GM21717 (cell line): ENCODE measurements around the gene GLG1.
"Not testable (repeated sequence)": the region's sequence is repeated elsewhere in the genome, so short reads cannot be mapped to it uniquely, and the experiment has no call there.

Experiments used
- ATAC-seq: cut with Tn5 transposase; IDR thresholded peaks from one replicate; pipeline ENCODE4 v1.9.1; 2021; ENCODE audit warnings: mild to moderate bottlenecking, moderate library complexity; ENCODE audit not compliant: unreplicated experiment

GLG1 gene

DNA sequence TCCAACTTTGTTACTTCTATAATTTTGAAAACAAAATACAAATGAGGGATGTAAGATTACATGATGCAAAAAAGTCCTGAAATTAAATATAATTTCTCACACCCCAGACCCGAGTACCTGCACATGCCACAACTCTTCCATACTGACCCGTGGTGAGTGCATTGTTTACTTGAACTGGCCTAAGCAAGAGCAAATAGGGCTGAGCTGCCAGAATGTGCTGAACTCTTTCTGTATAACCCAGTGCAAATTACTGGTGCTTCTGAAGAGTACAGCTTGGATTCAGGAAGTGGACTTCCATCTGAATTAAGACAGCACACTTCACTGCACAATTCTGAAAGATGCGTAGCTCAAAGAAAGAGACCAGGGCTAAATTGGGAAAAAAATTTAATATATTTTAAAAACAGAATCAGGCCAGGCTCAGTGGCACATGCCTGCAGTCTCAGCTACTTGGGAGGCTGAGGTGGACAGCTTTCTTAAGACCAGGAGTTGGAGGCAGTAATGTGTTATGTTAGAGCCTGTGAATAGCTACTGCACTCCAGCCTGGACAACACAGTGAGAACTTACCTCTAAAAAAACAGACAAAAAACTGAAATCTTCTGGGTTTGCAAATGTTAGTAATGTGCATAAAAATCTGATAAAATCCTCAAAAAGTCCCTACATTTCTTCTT, 63.9 kb downstream of the GLG1 start:
- ATAC-seq, result not testable (repeated sequence)

DNA sequence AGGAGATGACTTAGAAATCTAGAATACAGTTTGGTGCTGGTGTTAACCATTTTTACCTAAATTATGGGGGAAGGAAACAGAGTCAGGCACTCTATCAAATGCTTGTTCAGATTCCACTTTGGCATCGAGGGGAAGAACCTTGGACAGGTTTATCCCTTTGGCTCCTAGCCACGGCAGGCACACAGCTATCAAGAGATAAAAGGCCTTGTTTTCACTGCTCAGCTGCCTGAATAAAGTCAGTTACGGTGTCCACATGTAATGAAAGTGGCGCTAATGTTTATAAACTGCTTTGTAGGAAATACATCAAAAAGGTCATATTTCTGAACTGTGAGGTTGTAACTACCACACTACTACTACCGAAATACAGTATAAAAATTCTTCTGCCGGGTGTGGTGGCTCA, 66.3 kb downstream of the GLG1 start:
- not testable (repeated sequence) for ATAC-seq

DNA sequence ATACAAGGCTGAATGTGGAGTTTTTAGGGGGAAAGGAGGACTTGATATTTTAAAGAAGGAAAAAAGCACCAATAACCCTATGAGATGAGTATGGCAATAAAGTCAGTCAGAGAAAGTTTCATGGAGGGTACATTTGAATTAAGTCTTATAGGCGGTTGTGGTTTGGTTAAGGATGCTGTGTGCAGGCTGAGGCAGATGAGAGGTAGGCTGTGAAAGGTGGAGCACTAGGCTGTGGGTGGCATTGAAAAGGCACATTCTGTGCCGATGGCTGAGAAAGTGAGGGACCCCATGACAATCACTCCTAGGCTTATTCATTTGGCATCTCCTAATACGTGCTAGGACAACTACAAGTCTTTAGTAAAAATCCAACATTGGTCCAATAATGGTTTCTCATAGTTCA, 68.1 kb downstream of the GLG1 start:
- not testable (repeated sequence) for ATAC-seq

DNA sequence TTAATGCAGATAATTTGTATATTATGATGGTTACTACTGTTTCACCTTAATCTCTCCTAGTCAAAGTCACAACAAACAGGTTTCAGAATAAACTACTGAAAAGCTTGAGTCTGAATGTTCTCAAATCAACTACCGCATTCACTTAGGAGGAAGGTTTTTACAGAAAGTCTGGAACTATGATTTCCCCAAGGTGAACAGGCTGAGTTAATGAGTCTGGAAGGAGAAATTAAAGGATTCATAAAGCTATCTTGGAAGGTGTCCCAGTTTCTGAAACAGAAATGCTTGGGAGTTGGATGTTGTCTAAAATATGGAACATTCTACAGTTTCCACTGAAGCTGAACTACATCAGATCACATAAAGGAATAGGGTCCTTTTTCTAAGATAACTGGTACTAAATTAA, 69.2 kb downstream of the GLG1 start:
- ATAC-seq, result not testable (repeated sequence)

DNA sequence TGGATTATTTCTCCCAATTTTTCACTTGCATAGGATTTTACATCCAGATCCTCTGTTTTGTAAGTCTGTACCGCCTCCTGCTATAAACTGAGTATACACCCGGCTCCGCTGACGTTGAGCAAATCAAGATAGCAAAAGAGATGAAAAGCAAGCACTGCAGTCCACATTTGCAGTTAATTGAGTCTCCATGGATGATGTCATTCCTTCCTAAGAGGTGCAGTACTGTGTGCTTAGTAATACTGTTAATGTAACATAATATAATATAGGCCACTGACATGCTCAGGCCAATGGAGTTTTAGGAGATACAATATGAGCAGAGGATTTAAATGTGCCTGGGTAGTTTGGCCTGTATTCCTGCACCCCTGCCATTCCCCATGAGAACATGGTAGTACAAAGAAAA, 72.3 kb downstream of the GLG1 start:
- ATAC-seq, result not testable (repeated sequence)

DNA sequence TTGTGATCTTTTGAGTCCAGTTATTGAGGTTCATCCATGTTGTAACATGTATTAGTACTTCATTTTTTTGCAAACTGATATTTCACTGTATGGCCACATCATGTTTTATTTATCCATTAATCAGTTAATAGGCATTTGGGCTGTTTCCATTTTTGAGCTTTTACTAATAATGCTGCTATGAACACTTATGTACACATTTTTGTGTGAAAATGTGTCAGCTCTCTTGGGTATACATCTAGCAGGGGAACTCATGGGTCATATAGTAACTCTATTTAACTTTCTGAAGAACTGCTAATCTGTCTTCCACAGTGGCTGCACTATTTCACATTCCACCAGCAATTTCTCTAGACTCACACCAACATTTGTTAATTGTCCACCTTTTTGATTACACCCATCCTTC, 82.0 kb downstream of the GLG1 start:
- ATAC-seq, result no peak

DNA sequence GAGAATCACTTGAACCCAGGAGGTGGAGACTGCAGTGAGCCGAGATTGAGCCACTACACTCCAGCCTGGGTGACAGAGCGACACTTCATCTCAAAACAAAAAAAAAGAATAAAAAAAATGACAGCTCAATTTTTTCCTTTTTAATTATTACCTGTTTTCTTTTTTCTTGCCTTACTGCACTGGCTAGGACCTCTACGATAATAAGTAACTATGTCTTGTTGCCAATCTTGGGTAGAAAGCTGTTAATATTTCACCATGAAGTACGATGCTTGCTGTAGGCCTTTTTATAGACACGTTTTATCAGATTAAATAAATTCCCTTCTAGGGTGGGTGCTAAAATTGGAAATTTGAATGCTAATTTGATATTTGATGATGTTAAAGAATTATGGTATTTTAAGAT, 82.8 kb downstream of the GLG1 start:
- no peak for ATAC-seq

DNA sequence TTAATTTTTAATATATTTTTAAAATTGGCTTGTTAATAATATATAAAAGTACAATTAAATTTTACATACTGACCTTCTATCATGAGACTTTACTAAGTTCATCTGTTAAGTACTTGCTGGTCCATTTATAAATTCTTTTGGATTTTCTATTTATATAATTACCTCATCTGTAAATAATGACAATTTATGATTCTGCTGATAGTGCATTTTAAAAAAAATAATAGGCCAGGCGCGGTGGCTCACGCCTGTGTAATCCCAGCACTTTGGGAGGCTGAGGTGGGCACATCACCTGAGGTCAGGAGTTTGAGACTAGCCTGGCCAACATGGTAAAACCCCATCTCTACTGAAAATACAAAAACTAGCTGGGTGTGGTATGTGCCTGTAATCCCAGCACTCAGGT, 83.2 kb downstream of the GLG1 start:
- not testable (repeated sequence) for ATAC-seq

DNA sequence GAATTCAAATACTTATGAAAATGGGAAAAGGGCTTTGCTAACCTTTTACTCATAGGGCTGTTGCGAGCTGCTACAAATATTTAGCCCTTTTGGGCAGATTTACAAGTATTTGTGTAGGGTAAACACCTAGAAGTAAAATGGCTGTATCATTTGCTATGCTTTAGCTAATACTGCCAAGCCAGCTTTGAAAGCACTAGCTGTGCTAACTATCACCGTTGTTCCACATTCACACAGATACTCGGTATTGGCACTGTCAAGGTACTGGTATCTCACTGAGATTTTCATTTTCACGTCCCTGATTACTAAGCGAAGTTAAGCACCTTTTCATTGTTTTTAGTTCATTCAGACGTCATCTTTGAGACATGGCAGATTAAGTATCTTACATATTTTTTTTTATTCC, 84.8 kb downstream of the GLG1 start:
- no peak for ATAC-seq

DNA sequence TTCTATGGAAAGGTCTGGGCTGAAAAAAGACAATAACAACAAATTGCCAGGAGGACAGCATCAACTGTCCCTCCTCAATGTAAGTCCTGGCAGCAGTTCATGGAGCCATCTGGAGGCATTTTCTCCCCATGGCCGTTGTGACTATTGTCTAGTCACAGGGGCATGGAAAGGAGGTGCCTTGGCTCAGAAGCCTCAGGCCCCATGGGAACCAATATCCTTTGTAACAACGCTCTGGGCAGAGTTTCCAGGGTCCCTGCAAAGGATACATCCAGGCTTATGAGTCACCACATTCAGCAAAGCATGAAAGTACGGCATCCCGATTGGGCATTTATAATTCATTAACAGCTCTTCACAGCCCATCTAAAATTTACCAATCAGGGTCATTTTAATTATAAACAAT, 85.2 kb downstream of the GLG1 start:
- ATAC-seq, result no peak

DNA sequence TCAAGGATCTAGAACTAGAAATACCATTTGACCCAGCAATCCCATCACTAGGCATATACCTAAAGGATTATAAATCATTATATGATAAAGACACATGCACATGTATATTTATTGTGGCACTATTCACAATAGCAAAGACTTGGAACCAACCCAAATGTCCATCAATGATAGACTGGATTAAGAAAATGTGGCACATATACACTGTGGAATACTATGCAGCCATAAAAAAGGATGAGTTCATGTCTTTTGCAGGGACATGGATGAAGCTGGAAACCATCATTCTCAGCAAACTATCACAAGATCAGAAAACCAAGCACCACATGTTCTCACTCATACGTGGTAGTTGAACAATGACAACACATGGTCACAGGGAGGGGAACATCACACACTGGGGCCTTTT, 88.0 kb downstream of the GLG1 start:
- ATAC-seq, result not testable (repeated sequence)

DNA sequence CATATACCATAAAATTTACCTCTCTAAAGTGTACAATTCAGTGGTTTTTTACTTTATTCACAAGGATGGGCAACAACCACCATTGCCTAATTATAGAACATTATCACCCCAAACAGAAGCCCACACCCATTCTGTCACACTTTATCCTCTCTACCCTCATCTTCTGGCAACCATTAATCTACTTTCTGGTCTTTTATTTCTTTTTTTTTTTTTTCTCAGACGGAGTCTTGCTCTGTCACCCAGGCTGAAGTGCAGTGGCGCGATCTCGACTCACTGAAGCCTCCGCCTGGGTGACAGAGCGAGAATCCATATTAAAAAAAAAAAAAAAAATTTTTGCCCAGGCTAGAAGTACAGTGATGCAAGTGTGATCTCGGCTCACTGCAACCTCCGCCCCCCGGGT, 95.0 kb downstream of the GLG1 start:
- ATAC-seq, result no peak

DNA sequence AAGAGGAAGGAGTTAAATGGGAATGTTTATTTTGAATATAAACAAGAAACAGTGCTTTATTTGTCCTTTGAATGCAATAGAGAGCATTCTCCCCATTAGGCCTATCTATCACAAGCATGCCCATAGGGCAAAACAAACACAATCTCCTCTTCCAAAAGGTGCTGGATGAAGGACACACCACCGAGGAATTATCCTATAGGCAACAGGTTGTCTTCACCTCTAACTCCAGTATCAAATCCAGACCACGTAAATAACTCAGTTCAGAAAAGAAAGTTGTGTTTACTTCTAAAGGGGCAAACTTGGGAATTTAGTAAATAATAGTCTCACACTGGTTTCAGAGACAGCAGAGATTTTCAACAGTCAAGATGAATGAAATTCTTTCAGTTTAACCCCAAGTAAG, 101.9 kb downstream of the GLG1 start:
- ATAC-seq, result no peak

DNA sequence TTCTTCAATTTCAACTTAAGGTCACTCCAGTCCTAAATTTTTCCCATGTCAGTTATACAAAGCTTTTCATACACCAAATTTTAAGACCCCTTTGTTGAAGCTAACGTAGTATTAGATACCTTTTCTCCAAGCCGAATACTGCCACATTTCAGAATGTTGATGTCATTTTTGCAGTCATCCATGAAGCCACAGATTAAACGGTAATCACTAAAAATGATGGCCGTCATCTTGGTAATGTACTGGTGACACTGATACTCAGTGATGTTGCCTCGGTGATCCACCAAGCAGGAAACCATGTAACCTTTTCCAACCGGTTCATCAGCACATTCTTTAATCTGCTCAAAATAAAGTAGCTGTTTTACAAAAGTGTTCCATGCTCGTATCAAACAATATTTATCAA, 103.5 kb downstream of the GLG1 start:
- ATAC-seq, result no peak

DNA sequence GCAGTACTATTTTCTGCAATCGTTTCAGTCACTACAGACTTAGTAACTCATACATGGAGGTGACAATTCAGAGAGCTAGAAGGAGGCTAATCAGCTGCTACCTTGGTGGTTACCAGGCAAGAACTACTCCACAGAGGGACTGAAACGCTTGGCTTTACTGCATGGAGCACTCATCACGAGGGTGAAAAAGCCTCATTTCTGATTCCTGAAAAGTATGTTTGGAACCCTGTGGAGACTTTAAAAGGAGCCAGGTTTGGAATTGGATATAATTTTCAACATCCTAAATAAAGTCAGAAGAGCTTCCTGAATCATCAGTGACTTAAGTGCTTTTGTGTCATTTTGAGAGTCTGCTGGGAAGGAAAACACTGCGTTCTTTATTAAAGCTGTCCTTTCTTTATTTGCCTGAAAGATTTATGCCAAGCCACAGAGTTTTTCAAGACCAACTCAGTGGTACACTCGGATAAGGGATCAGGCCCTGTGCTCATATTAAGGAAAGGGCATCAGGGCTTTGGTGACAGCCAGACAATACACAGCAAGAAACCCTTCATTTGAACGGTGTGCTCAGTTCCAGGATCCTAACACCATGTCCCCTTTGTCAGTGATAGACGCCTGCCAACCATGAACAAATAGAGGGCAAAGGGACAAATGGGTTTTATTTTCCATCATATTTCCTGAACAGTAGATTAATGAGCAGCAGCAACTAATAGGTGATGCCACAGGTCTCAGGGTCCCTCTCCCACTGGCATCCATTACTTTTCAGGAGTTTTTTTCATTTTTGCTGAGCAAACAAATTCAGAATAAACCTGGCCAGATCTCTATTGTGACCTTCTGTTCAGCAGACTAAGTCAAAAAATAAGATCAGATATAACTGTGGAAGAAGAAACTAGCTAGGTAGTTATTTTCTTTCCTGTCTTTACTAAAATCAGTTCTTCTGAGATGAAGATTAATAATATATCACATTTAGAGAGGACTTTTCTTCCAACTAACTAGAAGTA, 105.1 kb downstream of the GLG1 start:
- ATAC-seq, result no peak

DNA sequence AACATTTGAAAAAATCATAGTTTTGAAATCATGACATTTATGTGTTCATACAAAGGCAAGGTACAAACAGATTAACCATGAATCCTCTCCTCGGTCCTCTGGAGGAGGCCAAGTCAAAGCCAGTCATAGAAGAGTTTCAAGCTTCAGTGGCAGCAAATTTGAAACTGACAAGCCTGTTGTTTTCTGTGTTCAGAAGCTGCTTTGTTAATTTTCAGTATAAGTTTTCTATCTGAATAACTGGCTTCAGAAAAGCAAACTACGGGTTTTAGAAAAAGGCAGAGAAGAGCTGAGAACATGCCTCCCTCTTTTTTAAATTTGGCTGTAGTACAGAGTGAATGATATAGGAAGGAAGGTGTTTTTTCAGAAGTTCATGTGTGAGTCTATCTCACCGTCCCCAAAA, 106.0 kb downstream of the GLG1 start:
- no peak for ATAC-seq

DNA sequence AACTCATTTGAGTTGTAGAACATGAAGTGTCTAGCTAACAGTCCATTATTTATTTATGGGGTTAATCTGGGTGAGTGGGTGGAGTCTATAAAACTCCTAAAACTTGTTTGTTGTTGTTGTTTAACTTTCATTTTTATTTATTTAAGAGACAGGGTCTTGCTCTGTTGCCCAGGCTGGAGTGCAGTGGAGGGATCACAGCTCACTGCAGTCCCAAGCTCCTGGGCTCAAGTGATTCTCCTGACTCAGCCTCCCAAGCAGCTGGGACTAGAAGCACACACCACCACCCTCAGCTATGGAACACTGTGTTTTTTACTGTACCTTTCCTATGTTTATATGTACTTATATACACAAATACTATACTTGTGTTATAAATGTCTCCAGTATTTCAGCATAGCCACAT, 107.8 kb downstream of the GLG1 start:
- no peak for ATAC-seq

DNA sequence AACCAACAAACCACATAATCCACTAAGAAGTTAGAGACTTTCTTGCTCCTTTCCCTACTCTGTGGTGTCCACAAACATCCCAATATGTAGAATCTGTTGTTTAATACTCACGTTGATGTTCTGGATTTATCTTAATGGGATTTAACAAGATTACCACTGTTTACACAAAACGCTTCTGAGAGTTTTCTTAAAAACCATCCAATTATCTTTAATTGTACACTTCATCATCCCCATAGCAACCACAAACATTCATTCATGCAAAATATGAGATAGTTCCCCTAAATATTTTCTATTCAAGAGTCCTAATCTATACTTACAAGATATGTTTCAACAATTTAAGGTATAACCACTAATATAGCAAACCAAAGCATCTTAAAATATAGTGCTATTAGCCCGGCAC, 109.2 kb downstream of the GLG1 start:
- ATAC-seq, result no peak

DNA sequence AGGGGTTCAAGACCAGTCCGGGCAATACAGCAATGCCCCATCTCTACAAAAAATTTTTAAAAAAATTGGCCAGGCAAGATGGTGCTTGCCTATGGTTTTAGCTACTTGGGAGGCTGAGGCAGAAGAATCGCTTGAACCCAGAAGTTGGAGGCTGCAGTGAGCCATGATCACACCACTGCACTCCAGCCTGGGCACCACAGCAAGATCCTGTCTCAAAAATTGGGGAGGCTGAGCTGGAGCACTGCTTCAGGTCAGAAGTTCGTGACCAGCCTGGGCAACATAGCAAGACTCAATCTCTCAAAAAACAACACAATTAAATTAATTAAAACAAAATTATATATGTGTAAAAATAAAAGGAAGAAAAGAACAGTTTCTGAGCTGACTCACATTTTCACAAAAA, 110.9 kb downstream of the GLG1 start:
- no peak for ATAC-seq

DNA sequence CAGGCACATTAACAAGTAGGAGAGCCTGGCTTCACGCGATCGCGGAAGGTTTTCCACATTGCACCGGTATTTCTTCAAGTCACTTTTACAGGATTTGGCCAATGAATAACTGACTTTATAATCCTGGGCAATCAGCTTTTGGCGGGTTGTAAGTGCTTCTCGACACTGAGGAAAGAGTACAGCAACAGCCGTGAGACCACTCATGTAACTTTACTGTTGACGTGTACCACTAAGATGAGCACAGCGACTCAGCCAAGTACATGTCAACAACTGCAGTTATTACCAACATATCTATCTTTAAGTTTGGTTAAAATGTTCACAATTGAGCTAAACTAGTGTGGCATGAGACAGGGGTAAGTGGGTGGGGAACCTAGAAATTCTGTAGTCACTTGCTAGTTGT, 113.9 kb downstream of the GLG1 start:
- ATAC-seq, result no peak

DNA sequence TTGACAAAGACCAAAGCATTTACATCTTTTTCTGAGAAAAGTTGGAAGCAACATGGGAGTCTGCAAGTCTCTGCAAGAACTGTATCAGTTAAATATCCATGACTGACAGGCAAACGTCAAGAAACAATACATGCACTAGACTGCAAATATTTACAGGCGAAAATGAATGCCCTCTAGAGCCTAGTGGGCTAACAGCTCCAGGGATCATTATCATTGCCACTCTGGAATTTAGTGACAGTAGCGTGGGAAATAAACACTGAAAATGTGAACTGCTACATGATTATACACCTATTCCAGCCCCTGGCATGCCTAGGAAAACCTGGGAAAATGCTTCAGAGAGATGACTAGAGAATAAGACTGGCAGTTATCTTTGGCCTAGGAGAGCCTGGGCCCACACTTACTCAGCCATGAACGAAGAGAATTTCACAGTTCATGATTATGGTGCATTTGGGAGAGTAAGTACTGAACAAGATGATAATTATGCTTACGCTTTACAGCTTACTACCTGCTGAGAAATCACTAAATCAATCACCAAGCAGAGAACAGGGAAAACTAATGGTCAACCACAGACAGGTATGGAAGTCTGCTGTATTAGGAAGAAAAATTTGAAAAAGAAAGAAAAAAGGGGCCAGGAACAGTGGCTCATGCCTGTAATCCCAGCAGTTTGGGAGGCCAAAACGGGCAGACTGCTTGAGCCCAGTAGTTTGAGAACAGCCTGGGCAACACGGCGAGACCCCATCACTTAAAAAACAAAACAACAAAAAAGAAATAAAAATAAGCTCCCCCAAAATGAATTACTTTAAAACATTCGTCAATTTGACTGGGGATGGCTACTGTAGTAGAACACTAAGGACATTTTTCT, 119.0 kb downstream of the GLG1 start:
- ATAC-seq, result no peak
